AG08396 (cell line): Measurements from ENCODE around the gene AKAP17A.
A peak's percentile ranks its signal among the peaks of the same experiment; 100 is the strongest.

Source experiments
- DNase-seq: peaks from one replicate; pipeline ENCODE4 v3.0.0; 2012; ENCODE audit warnings: low spot score, mixed read lengths

AKAP17A gene

GRCh38 chrX:1582686-1583437 lies 8.5 kb upstream of the AKAP17A start:
- DNase-seq: no peak

DNA sequence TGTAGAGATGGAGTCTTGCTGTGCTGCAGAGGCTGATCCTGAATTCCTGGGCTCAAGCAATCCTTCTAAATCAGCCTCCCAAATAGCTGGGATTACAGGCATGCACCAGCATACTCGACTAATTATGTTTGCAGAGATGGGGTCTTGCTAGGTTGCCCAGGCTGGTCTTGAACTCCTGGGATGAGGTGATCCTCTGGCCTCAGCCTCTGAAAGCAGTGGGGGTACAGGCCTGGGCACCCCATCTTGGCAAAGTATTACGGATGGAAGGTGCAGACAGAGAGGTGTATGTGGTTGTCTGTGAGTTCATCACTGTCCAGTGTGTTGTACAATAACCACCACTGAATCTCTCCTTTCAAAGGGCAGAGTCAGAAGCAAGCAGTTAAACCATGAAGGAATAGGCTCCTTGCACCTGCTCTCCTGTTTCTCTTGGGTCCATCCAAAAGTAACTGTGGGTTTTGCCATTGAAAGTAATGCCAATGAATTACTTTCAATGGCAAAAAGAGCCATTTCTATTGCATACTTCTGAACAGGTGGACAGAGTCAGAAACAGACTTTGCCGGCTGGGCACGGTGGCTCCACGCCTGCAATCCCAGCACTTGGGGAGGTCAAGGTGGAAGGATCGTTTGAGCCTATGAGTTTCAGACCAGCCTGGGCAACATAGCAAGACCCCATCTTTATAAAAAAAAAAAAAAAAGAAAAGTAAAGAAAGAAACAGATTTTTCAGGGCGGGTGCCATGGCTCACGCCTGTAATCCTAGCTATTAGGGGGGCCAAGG lies 7.0 kb upstream of the AKAP17A start:
- DNase-seq: no peak

GRCh38 chrX:1587161-1587560 lies 4.2 kb upstream of the AKAP17A start:
- no peak for DNase-seq

DNA sequence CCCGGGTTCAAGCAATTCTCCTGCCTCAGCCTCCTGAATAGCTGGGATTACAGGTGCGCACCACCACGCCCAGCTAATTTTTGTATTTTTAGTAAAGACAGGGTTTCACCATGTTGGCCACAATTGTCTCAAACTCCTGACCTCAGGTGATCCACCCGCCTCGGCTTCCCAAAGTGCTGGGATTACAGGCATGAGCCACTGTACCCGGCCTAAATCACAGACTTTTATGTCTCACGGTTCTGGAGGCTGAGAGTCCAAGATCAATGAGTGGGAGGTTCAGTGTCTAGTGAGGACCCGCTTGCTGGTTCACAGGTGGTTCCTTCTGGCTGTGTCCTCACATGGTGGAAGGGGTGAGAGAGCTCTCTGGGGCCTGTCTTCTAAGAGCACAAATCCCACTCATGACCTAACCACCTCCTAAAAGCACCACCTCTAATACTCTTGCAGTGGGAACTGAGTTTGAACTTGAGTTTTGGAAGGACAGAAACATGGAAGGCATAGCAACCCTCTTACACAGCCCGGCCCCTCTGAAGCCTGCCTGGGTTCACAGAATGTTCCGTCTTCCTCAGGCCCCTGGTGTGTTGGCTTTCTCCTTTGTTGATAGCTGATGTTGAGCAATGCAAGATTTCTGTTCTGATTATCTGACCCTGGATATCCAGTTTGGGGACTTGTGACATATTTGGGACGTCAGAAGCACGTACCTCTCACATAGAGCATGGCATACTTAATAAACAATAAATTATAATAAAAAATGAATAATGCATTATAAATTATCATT lies 1.9 kb upstream of the AKAP17A start:
- no peak for DNase-seq

GRCh38 chrX:1591863-1592469 lies 562 bp downstream of the AKAP17A start:
- DNase-seq: no peak

- DNase-seq: peak; percentile 58
Observed at GRCh38 chrX:1592470-1593142, 1.2 kb downstream of the AKAP17A start.

- no peak for DNase-seq
Observed at GRCh38 chrX:1593286-1594271, 2.2 kb downstream of the AKAP17A start.

GRCh38 chrX:1595711-1596060 lies 4.3 kb downstream of the AKAP17A start:
- no peak for DNase-seq

- no peak for DNase-seq
Observed at GRCh38 chrX:1596676-1597344, 5.4 kb downstream of the AKAP17A start.

- DNase-seq: no peak
Observed at GRCh38 chrX:1597345-1598020, 6.1 kb downstream of the AKAP17A start.

GRCh38 chrX:1598021-1598875 lies 6.8 kb downstream of the AKAP17A start:
- DNase-seq: no peak

DNA sequence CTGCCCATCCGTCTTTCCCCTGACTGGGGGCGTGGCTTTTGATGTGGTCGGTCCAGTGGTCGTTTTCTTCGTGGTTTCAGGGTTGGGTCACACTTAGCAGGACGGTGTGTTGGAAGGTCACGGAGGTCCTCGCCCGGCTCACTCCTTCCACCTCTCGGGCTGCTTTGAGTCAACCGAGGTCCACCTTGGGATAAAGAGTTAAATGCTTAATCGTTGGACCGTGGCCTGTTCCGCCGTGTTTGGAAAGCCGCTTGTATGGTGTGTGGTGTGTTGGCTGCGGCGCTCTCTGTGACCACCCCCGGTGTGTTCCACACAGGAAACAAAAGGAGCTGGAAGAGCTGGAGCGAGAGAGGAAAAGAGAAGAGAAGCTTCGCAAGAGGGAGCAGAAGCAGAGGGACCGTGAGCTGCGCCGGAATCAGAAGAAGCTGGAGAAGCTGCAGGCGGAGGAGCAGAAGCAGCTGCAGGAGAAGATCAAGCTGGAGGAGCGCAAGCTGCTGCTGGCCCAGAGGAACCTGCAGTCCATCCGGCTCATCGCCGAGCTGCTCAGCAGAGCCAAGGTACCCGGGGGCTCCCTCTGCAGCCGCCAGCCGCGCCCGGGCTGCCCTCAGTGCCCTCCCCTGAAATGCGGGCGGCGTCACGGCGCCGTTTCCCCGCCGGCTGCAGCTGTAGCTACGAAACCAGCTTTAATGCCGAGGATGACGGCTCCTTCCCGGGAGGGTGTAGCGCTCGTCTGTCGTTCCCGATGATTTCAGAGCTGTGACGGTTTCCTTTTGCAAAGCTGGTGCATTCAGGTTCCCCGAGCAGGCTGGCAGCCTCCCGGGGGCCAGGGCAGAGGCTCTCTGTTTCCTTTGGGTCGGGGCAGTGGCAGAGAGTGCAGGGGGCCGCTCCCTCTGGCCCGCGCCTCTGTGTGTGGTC lies 7.7 kb downstream of the AKAP17A start:
- no peak for DNase-seq

- no peak for DNase-seq
Observed at GRCh38 chrX:1599791-1600405, 8.5 kb downstream of the AKAP17A start.

GRCh38 chrX:1600406-1601050 lies 9.1 kb downstream of the AKAP17A start:
- no peak for DNase-seq

DNA sequence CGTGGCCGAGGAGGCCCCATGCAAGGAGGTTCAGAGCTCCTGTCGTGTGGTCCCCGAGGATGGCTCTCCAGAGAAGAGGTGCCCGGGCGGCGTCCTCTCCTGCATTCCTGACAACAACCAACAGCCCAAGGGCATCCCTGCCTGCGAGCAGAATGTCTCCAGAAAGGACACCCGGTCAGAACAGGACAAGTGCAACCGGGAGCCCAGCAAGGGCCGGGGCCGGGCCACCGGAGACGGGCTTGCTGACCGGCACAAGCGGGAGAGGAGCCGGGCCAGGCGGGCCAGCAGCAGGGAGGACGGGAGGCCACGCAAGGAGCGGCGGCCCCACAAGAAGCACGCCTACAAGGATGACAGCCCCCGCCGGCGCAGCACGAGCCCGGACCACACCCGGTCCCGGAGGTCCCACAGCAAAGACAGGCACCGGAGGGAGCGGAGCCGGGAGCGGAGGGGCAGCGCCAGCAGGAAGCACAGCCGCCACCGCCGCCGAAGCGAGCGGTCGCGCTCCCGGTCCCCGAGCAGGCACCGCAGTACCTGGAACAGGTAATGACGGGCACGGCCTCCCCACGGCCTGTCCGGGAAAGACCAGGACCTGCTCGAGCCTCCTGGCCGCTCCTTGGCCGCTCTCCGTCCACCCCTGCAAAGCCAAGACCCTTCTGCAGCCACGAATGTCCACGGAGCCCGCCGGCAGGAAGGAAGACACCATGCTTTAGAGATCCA lies 9.8 kb downstream of the AKAP17A start:
- DNase-seq: no peak

DNA sequence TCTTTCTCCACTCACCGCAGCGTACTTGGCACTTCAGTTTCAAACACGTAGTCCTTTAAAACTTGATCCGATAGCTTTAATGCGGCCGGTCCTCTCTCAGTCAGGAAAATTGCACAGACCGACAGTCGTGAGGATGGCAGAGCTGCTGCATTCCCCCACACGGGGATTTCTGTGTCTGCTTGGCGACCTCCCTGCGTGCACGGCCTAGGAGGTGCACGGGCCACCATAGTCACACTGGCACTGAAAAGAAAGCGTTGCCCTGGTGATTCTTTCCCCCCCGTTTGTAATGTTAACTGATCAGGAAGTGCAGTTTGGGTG lies 10.3 kb downstream of the AKAP17A start:
- no peak for DNase-seq
